ENCODE results near the gene KNDC1.

GRCh38 chr10:133235265-133235855 is 75.3 kb downstream of the KNDC1 start:
- no peak for TF ChIP-seq CTCF (IDR thresholded peaks at IDR 0.05; ENCODE audit: poor library complexity, severe bottlenecking)
- no peak for TF ChIP-seq POLR2AphosphoS5 (IDR thresholded peaks at IDR 0.05)
- TF ChIP-seq REST (IDR thresholded peaks at IDR 0.05; ENCODE audit: borderline replicate concordance) = no peak
- TF ChIP-seq TAF1 (IDR thresholded peaks at IDR 0.05; ENCODE audit: low read depth) = no peak
- TF ChIP-seq MXI1 (conservative IDR thresholded peaks at IDR 0.05; ENCODE audit: poor library complexity, severe bottlenecking) = no peak
- TF ChIP-seq EP300 (conservative IDR thresholded peaks at IDR 0.05; ENCODE audit: poor library complexity, severe bottlenecking) = no peak
